ENCODE results near the gene WNT9A. TPM values are rescaled to one million over a fixed set of nuclear protein-coding genes. Genes with fewer than 3 reads are reported as not detected.

The WNT9A gene
- total and polyA plus RNA-seq, 2 experiments from 2014 or later = 1.5 to 2.8 TPM

DNA sequence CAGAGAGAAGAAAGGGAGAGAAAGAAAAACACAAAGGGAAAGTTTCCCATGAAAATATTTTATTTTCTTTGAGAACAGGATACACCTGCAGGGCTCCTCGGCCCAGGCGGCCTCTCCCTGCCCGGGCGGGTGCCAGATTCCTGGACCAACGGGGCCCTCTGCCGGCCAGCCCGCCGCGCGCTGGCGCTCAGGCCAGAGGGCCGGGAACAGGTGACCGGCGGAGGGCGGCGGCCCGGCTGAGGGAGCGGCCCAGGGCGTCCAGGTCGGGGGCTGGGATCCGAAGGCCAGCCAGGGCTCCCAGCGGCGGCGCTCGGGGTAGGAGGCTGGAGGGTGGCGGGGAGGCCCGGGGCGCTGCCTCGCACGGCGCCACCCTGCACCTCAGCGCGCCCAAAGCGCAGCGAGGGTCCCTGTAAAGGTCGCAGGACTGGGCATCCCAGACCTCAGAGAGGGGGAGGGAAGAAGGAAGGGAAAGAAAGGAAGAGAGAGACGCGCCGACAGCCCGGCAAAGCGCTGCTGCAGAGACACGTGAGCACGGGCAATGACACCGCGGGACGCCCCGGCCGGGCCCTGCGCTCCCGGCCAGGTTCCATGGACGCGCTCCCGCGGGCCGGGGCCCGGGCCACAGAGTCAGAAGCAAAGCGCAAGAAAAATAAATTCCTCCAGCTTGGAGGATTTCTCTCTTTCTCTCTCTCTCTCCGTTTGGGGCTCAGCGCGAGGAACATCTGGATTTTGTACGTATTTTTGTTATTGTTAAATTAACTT, 927 bp downstream of the WNT9A start:
- Histone ChIP-seq H3K27me3 (peaks cover 10% of the 10 kb centered on the region), H3K4me1 (ENCODE audit: insufficient read depth) (peaks cover 24% of the 10 kb centered on the region), H4K20me1 (ENCODE audit: insufficient read depth, poor library complexity, severe bottlenecking) (no peaks in the 10 kb centered on the region), H3K4me2 (peak overlapping the region; percentile 99), H3K79me2 (peaks cover 9% of the 10 kb centered on the region), H3K9me3 (ENCODE audit: low read depth) (no peaks in the 10 kb centered on the region), H2AFZ (peak overlapping the region; percentile 63), H3K27ac (peak overlapping the region; percentile 76), H3K4me3 (peak overlapping the region; percentile 55), H3K36me3 (replicated peaks; ENCODE audit: insufficient read depth, low read depth) (no peaks in the 10 kb centered on the region), H3K9me2 (replicated peaks; ENCODE audit: insufficient read depth) (no peaks in the 10 kb centered on the region)
- TF ChIP-seq, protein P1, sequence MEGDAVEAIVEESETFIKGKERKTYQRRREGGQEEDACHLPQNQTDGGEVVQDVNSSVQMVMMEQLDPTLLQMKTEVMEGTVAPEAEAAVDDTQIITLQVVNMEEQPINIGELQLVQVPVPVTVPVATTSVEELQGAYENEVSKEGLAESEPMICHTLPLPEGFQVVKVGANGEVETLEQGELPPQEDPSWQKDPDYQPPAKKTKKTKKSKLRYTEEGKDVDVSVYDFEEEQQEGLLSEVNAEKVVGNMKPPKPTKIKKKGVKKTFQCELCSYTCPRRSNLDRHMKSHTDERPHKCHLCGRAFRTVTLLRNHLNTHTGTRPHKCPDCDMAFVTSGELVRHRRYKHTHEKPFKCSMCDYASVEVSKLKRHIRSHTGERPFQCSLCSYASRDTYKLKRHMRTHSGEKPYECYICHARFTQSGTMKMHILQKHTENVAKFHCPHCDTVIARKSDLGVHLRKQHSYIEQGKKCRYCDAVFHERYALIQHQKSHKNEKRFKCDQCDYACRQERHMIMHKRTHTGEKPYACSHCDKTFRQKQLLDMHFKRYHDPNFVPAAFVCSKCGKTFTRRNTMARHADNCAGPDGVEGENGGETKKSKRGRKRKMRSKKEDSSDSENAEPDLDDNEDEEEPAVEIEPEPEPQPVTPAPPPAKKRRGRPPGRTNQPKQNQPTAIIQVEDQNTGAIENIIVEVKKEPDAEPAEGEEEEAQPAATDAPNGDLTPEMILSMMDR (IDR thresholded peaks at IDR 0.05; ENCODE audit: poor library complexity) = peak; percentile 89
- TF ChIP-seq EZH2phosphoT487 (IDR thresholded peaks at IDR 0.05; ENCODE audit: low read depth, severe bottlenecking, unreplicated experiment) = no peak
- WGBS (ENCODE audit: low lambda C conversion rate, missing lambda C conversion rate) = under 1% methylated on average over 53 of the region's 61 CpGs
- DNase-seq (ENCODE audit: low spot score) = peak; percentile 91

DNA sequence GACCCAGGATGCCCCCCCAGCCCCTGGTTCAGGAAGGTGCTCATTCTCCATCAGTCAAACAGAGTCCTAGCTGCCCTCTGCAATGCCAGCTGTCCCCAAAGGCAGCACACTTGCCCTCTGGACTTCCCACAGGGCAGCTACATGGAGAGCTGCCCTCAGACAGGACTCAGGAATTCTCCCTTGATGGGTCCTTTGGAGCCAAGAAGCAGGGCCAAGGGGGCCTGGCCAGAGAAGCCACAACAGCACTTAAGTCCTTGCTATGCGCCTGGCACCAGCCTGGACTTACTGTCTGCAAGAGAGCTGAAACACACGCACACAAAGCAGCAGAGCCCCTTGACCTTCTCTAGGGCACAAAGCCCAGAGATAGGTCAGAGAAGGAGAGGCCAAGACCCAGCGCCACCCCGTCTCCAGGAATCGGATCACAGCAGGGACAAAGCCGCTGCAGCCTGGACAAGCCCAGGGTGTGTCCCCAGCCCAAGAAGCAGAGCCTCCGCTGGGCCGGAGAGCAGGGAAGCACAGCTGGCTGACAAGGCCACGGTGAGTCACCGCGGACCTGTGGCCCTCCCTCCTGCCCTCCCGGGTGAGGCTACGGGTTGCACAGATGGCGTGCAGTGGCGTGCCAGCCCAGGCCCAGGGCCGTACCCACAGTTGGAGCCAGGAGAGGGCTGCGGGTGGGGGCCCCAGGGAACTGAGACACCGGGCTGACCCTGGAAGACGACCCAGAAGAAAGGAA, 1.7 kb downstream of the WNT9A start:
- Histone ChIP-seq H4K20me1 (ENCODE audit: insufficient read depth, poor library complexity, severe bottlenecking) (no peaks in the 10 kb centered on the region), H3K27me3 (peaks cover 10% of the 10 kb centered on the region), H3K9me2 (replicated peaks; ENCODE audit: insufficient read depth) (no peaks in the 10 kb centered on the region), H3K4me2 (peak overlapping the region; percentile 99), H3K4me3 (no peak overlapping the region), H3K4me1 (ENCODE audit: insufficient read depth) (peaks cover 24% of the 10 kb centered on the region), H3K36me3 (replicated peaks; ENCODE audit: insufficient read depth, low read depth) (no peaks in the 10 kb centered on the region), H3K27ac (peak overlapping the region; percentile 76), H3K9me3 (ENCODE audit: low read depth) (no peaks in the 10 kb centered on the region), H3K79me2 (peaks cover 9% of the 10 kb centered on the region), H2AFZ (no peak overlapping the region)
- peak; percentile 85 for DNase-seq (ENCODE audit: low spot score)
- WGBS (ENCODE audit: low lambda C conversion rate, missing lambda C conversion rate) = 56% methylated on average over 18 of the region's 19 CpGs
- TF ChIP-seq, protein P1 (IDR thresholded peaks at IDR 0.05; ENCODE audit: poor library complexity) = no peak
- TF ChIP-seq EZH2phosphoT487 (IDR thresholded peaks at IDR 0.05; ENCODE audit: low read depth, severe bottlenecking, unreplicated experiment) (no peak), EZH2 (IDR thresholded peaks at IDR 0.05; ENCODE audit: borderline replicate concordance) (no peak)

DNA sequence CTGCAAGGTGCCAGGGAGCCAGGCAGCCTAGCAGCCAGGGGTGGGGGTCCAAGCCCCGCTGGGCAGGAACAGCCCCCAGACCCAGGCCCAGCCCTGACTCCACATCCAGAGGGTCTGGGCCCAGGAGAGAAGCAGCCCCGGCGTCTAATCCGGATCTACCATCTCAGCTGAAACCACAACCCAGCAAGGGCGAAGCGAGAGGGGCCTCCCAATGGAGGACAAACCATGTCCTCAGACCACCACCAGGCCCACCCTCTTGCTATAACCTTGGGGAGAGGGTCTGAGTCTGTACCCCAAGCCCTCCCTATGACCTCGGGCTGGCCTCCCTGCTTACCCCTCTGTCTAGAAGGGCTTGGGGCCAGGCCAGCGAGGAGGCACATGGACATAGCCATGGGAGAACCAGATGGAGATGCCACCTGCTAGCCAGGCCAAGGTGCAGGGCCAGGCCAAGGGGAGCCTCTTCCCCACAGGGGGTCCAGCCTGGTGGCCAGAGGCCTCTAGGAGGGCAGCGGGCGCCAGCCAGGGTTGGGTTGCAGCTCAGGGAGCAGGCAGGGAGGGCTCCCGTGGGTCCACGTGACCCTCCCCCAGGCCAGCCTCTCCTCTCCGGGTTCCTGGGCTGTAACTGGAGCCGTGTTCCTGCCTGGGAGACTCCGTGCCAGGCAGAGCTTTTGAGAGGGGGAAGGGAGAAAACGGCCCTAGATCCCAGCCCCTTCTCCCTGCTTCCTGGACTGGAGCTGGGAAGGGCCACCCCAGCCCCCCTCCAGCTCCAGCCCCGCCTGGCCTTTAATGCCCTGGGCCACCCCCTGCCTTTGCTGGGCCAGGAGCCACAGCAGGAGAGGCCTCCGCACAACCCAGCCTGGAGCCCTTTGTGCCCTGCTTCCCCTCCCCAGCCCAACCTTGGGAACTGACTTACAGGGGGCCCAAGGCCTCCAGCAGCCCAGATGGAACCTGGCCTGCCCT, 2.5 kb downstream of the WNT9A start:
- H3K79me2 ChIP-seq = peaks cover 9% of the 10 kb centered on the region
- H2AFZ ChIP-seq = no peak overlapping the region
- peak; percentile 44 for DNase-seq (ENCODE audit: low spot score)
- H3K27me3 ChIP-seq = peaks cover 10% of the 10 kb centered on the region
- 80% methylated on average over 17 of the region's 18 CpGs for WGBS (ENCODE audit: low lambda C conversion rate, missing lambda C conversion rate)
- peaks cover 24% of the 10 kb centered on the region for H3K4me1 ChIP-seq (ENCODE audit: insufficient read depth)
- H3K4me2 ChIP-seq = peak overlapping the region; percentile 99
- H3K36me3 ChIP-seq (replicated peaks; ENCODE audit: insufficient read depth, low read depth) = no peaks in the 10 kb centered on the region
- H3K9me3 ChIP-seq (ENCODE audit: low read depth) = no peaks in the 10 kb centered on the region
- no peaks in the 10 kb centered on the region for H4K20me1 ChIP-seq (ENCODE audit: insufficient read depth, poor library complexity, severe bottlenecking)
- no peak overlapping the region for H3K4me3 ChIP-seq
- no peaks in the 10 kb centered on the region for H3K9me2 ChIP-seq (replicated peaks; ENCODE audit: insufficient read depth)
- TF ChIP-seq EZH2 (IDR thresholded peaks at IDR 0.05; ENCODE audit: borderline replicate concordance) = no peak
- TF ChIP-seq, protein P1 (IDR thresholded peaks at IDR 0.05; ENCODE audit: poor library complexity) = no peak
- TF ChIP-seq EZH2phosphoT487 (IDR thresholded peaks at IDR 0.05; ENCODE audit: low read depth, severe bottlenecking, unreplicated experiment) = no peak
- peak overlapping the region; percentile 76 for H3K27ac ChIP-seq
